Liver (tissue), 9 donors: ENCODE results near the gene CADPS. TPM values are rescaled to one million over a fixed set of nuclear protein-coding genes. Genes with fewer than 3 reads are reported as not detected.

ENCODE experiments used
- DNase-seq: peaks from one replicate; pipeline ENCODE4 v3.0.0-alpha.2; 2017; ENCODE audit warnings: low spot score
- H3K27ac ChIP-seq, 2 donors: one replicate each; pipeline ENCODE4 v1.7.0; 2013; ENCODE audit warnings: inconsistent platforms in 2 of 2, low read length in 2 of 2, control low read depth in 1 of 2, low read depth in 1 of 2, mild to moderate bottlenecking in 1 of 2
- H3K27me3 ChIP-seq, 4 donors: one replicate each; pipeline versions ENCODE4 v1.6.1 to v1.7.0; 2013; ENCODE audit warnings: low read length in 3 of 4, inconsistent platforms in 1 of 4, mild to moderate bottlenecking in 1 of 4, moderate library complexity in 1 of 4; ENCODE audit not compliant: control insufficient read depth in 4 of 4, insufficient read depth in 4 of 4
- H3K36me3 ChIP-seq, 4 donors: one replicate each; pipeline versions ENCODE4 v1.6.1 to v1.7.0; 2013; ENCODE audit warnings: low read length in 3 of 4, mild to moderate bottlenecking in 3 of 4, low read depth in 1 of 4, moderate library complexity in 1 of 4; ENCODE audit not compliant: control insufficient read depth in 4 of 4, insufficient read depth in 3 of 4
- H3K4me1 ChIP-seq, 4 donors: one replicate each; pipeline versions ENCODE4 v1.6.1 to v1.7.0; 2013; ENCODE audit warnings: low read length in 3 of 4, mild to moderate bottlenecking in 3 of 4, moderate library complexity in 1 of 4; ENCODE audit not compliant: control insufficient read depth in 4 of 4, insufficient read depth in 4 of 4
- H3K4me3 ChIP-seq, 3 donors: one replicate each; pipeline versions ENCODE4 v1.6.1 to v1.7.0; 2013; ENCODE audit warnings: low read length in 3 of 3, control low read depth in 1 of 3, low read depth in 1 of 3, mild to moderate bottlenecking in 1 of 3
- H3K9ac ChIP-seq, 2 donors: one replicate each; pipeline ENCODE4 v1.7.0; 2013; ENCODE audit warnings: low read length in 2 of 2, mild to moderate bottlenecking in 2 of 2, moderate library complexity in 2 of 2, control low read depth in 1 of 2, low read depth in 1 of 2
- H3K9me3 ChIP-seq, 4 donors: one replicate each; pipeline versions ENCODE4 v1.6.1 to v1.7.0; 2013; ENCODE audit warnings: low read length in 3 of 4; ENCODE audit not compliant: control insufficient read depth in 4 of 4
- ATF3 ChIP-seq: IDR thresholded peaks from 2 replicates; pipeline ENCODE4 v1.6.1; 2016; ENCODE audit warnings: antibody characterized with exemption
- CTCF ChIP-seq: fragments of 150-350 bp; IDR thresholded peaks from 2 replicates; pipeline ENCODE4 v1.5.1; 2017; ENCODE audit warnings: improper control_type of control experiment, low read depth, low read length; ENCODE audit not compliant: missing input control
- EGR1 ChIP-seq, 2 donors: IDR thresholded peaks; 2 replicates each; pipeline ENCODE4 v1.6.1; 2016 to 2018; ENCODE audit warnings: antibody characterized with exemption in 2 of 2, low read depth in 2 of 2
- FOXA1 ChIP-seq: IDR thresholded peaks from 2 replicates; pipeline ENCODE4 v1.6.1; 2016; ENCODE audit warnings: antibody characterized with exemption
- FOXA2 ChIP-seq: IDR thresholded peaks from 2 replicates; pipeline ENCODE4 v1.6.1; 2016; ENCODE audit warnings: antibody characterized with exemption
- GABPA ChIP-seq, 2 donors: IDR thresholded peaks in 1 of 2; conservative IDR thresholded peaks in 1 of 2; 2 replicates each; pipeline ENCODE4 v1.6.1; 2016; ENCODE audit warnings: antibody characterized with exemption in 2 of 2, mild to moderate bottlenecking in 1 of 2, moderate library complexity in 1 of 2
- HNF4A ChIP-seq, 2 donors: conservative IDR thresholded peaks; 2 replicates each; pipeline ENCODE4 v1.6.1; 2016; ENCODE audit warnings: antibody characterized with exemption in 2 of 2, mild to moderate bottlenecking in 2 of 2
- HNF4G ChIP-seq: IDR thresholded peaks from 2 replicates; pipeline ENCODE4 v1.6.1; 2016; ENCODE audit warnings: antibody characterized with exemption
- JUND ChIP-seq, 2 donors: IDR thresholded peaks; 2 replicates each; pipeline ENCODE4 v1.6.1; 2016; ENCODE audit warnings: antibody characterized with exemption in 2 of 2
- MAX ChIP-seq: IDR thresholded peaks from 2 replicates; pipeline ENCODE4 v1.6.1; 2016; ENCODE audit warnings: antibody characterized with exemption
- RAD21 ChIP-seq, 2 donors: IDR thresholded peaks; 2 replicates each; pipeline ENCODE4 v1.6.1; 2016; ENCODE audit warnings: antibody characterized with exemption in 2 of 2, mild to moderate bottlenecking in 2 of 2
- REST ChIP-seq: IDR thresholded peaks from 2 replicates; pipeline ENCODE4 v1.6.1; 2016; ENCODE audit warnings: antibody characterized with exemption, mild to moderate bottlenecking
- RXRA ChIP-seq, 2 donors: IDR thresholded peaks; 2 replicates each; pipeline ENCODE4 v1.6.1; 2017 to 2018; ENCODE audit warnings: antibody characterized with exemption in 2 of 2, mild to moderate bottlenecking in 1 of 2
- SP1 ChIP-seq: IDR thresholded peaks from 2 replicates; pipeline ENCODE4 v1.6.1; 2018; ENCODE audit warnings: antibody characterized with exemption, mild to moderate bottlenecking
- TAF1 ChIP-seq: conservative IDR thresholded peaks from 2 replicates; pipeline ENCODE4 v1.6.1; 2016; ENCODE audit warnings: antibody characterized with exemption, mild to moderate bottlenecking
- YY1 ChIP-seq: IDR thresholded peaks from 2 replicates; pipeline ENCODE4 v1.6.1; 2016; ENCODE audit warnings: antibody characterized with exemption, mild to moderate bottlenecking
- ZBTB33 ChIP-seq: IDR thresholded peaks from 2 replicates; pipeline ENCODE4 v1.6.1; 2016; ENCODE audit warnings: antibody characterized with exemption
- WGBS: extraction: QIAGEN DNeasy Blood & Tissue Kit; methylation state at CpG from one replicate; pipeline ENCODE4 v1.1.7; 2013; 5-methylcytosine and 5-hydroxymethylcytosine counted together
- polyA plus RNA-seq, 2 donors: library from polyadenylated mRNA; stranded (reverse) in 1 of 2; unstranded in 1 of 2; fragments of 200-250 nt in 1 of 2; fragments of >200 nt in 1 of 2; fragmentation: Nextera tagmentation in 1 of 2; extraction: Ambion mirVana in 1 of 2; gene quantifications; one replicate each; pipeline versions ENCODE4 v1.2.1 to v1.2.3, GENCODE V29; 2013 to 2015
- total RNA-seq, 2 donors: library from RNA; depleted of rRNA; stranded (reverse); fragments of >200 nt; gene quantifications; one replicate each; pipeline ENCODE4 v1.2.3, GENCODE V29; 2014
- donor health status: healthy.
- donor health status: healthy.
- donor health status: healthy.
- donor health status: healthy.
- donor health status: healthy.

CADPS gene
- total and polyA plus RNA-seq, 4 donors: 0.05 to 0.37 (median 0.17) TPM; not detected in 1

GRCh38 chr3:62817678-62818077 is 57.5 kb downstream of the CADPS start:
- Histone ChIP-seq H3K27ac (no peak overlapping the region), H3K27me3 (peaks cover 0 to 7% (median 0%) of the 10 kb centered on the region in 4 donors), H3K4me1 (no peaks in the 10 kb centered on the region), H3K36me3 (no peaks in the 10 kb centered on the region), H3K9ac (no peak overlapping the region), H3K4me3 (no peak overlapping the region), H3K9me3 (no peaks in the 10 kb centered on the region)
- WGBS: 84% methylated on average over 2 of the region's 2 CpGs
- TF ChIP-seq ZBTB33 (no peak), FOXA1 (no peak), GABPA (IDR thresholded peaks at IDR 0.05 in 1 of 2, conservative IDR thresholded peaks at IDR 0.05 in 1 of 2) (no peak), RXRA (IDR thresholded peaks at IDR 0.05) (no peak), CTCF (no peak), SP1 (no peak), FOXA2 (no peak), HNF4A (conservative IDR thresholded peaks at IDR 0.05) (no peak), RAD21 (IDR thresholded peaks at IDR 0.05) (no peak), ATF3 (no peak), MAX (no peak), TAF1 (no peak)
- DNase-seq: no peak

GRCh38 chr3:62815981-62816380 is 59.2 kb downstream of the CADPS start:
- TF ChIP-seq FOXA2: no peak
- no peak for TF ChIP-seq GABPA (IDR thresholded peaks at IDR 0.05 in 1 of 2, conservative IDR thresholded peaks at IDR 0.05 in 1 of 2)
- TF ChIP-seq RAD21 (IDR thresholded peaks at IDR 0.05): no peak
- TF ChIP-seq RXRA (IDR thresholded peaks at IDR 0.05): no peak
- TF ChIP-seq YY1: no peak
- Histone ChIP-seq H3K9ac (no peak overlapping the region), H3K36me3 (no peaks in the 10 kb centered on the region), H3K9me3 (no peaks in the 10 kb centered on the region), H3K27me3 (peaks cover 0 to 7% (median 0%) of the 10 kb centered on the region in 4 donors), H3K27ac (no peak overlapping the region), H3K4me1 (no peaks in the 10 kb centered on the region), H3K4me3 (no peak overlapping the region)
- DNase-seq: no peak

- no peak overlapping the region for H3K9ac ChIP-seq
- 87% methylated on average over 3 of the region's 3 CpGs for WGBS
Observed at GRCh38 chr3:62812631-62813030, 62.6 kb downstream of the CADPS start.

More at GRCh38 chr3:62812631-62813030, 62.6 kb downstream of the CADPS start:
- DNase-seq: no peak
- Histone ChIP-seq H3K4me1 (no peaks in the 10 kb centered on the region), H3K27ac (no peak overlapping the region), H3K4me3 (no peak overlapping the region), H3K9me3 (no peaks in the 10 kb centered on the region), H3K36me3 (no peaks in the 10 kb centered on the region), H3K27me3 (peaks cover 0 to 7% (median 0%) of the 10 kb centered on the region in 4 donors)
- TF ChIP-seq ATF3 (no peak), JUND (IDR thresholded peaks at IDR 0.05) (no peak), ZBTB33 (no peak), EGR1 (IDR thresholded peaks at IDR 0.05; ENCODE audit: low read depth in 2 of 2) (no peak), TAF1 (no peak), REST (no peak), SP1 (no peak), HNF4G (no peak), HNF4A (conservative IDR thresholded peaks at IDR 0.05) (no peak), FOXA1 (no peak)
